Nephron (organoid): Measurements from ENCODE around the gene ERCC2.
A peak's percentile ranks its signal among the peaks of the same experiment; 100 is the strongest.

Experiments used
- H3K27ac Mint-ChIP-seq, 3 experiments: 2 replicates each; pipeline ENCODE4 v1.8.0; 2020; ENCODE audit warnings: mixed read lengths in 3 of 3, mild to moderate bottlenecking in 2 of 3, moderate library complexity in 1 of 3
- H3K27me3 Mint-ChIP-seq: 2 replicates; pipeline ENCODE4 v1.8.0; 2021; ENCODE audit warnings: low read depth, mild to moderate bottlenecking, moderate library complexity, mixed read lengths
- H3K36me3 Mint-ChIP-seq: 2 replicates; pipeline ENCODE4 v1.8.0; 2020; ENCODE audit warnings: low read depth, mixed read lengths
- H3K4me1 Mint-ChIP-seq: 2 replicates; pipeline ENCODE4 v1.8.0; 2020; ENCODE audit warnings: mixed read lengths
- H3K4me3 Mint-ChIP-seq, 3 experiments: 2 replicates each; pipeline ENCODE4 v1.8.0; 2020; ENCODE audit warnings: mild to moderate bottlenecking in 3 of 3, mixed read lengths in 3 of 3, moderate library complexity in 2 of 3
- H3K9me3 Mint-ChIP-seq: 2 replicates; pipeline ENCODE4 v1.8.0; 2020; ENCODE audit warnings: mixed read lengths
- TF ChIP-seq, protein P1 (sequence below), 3 experiments: fragments of 200-600 bp; sonication (generic); IDR thresholded peaks; one replicate each; pipeline ENCODE4 v1.5.0; 2021; ENCODE audit warnings: antibody characterized with exemption in 3 of 3; ENCODE audit not compliant: unreplicated experiment in 3 of 3

ERCC2 gene

DNA sequence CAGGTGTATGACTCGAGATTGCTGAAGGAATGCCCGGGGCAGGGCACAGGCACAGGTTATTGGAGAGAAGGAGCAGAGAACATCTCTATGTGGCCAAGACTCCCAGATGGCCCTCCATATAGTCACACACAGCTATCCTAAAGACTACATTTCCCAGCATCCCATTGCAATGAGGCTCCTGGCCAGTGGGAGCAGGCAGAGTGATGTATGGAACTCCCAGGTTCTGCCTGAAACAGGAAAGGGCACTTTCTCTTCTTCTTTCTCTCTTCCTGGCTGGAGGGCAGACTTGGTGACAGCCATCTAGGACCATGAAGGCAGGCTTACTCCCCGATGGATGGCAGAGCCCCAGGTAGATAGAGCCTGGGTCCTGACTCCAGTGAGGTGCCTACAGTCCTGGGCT is 21.0 kb upstream of the ERCC2 start:
- Mint-ChIP-seq H3K4me3 (no peak overlapping the region), H3K4me1 (no peaks in the 10 kb centered on the region), H3K27ac (no peak overlapping the region), H3K9me3 (no peaks in the 10 kb centered on the region), H3K36me3 (no peaks in the 10 kb centered on the region), H3K27me3 (peaks cover 37% of the 10 kb centered on the region)
- TF ChIP-seq, protein P1, sequence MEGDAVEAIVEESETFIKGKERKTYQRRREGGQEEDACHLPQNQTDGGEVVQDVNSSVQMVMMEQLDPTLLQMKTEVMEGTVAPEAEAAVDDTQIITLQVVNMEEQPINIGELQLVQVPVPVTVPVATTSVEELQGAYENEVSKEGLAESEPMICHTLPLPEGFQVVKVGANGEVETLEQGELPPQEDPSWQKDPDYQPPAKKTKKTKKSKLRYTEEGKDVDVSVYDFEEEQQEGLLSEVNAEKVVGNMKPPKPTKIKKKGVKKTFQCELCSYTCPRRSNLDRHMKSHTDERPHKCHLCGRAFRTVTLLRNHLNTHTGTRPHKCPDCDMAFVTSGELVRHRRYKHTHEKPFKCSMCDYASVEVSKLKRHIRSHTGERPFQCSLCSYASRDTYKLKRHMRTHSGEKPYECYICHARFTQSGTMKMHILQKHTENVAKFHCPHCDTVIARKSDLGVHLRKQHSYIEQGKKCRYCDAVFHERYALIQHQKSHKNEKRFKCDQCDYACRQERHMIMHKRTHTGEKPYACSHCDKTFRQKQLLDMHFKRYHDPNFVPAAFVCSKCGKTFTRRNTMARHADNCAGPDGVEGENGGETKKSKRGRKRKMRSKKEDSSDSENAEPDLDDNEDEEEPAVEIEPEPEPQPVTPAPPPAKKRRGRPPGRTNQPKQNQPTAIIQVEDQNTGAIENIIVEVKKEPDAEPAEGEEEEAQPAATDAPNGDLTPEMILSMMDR (IDR thresholded peaks at IDR 0.05; ENCODE audit: unreplicated experiment in 3 of 3), result no peak

DNA sequence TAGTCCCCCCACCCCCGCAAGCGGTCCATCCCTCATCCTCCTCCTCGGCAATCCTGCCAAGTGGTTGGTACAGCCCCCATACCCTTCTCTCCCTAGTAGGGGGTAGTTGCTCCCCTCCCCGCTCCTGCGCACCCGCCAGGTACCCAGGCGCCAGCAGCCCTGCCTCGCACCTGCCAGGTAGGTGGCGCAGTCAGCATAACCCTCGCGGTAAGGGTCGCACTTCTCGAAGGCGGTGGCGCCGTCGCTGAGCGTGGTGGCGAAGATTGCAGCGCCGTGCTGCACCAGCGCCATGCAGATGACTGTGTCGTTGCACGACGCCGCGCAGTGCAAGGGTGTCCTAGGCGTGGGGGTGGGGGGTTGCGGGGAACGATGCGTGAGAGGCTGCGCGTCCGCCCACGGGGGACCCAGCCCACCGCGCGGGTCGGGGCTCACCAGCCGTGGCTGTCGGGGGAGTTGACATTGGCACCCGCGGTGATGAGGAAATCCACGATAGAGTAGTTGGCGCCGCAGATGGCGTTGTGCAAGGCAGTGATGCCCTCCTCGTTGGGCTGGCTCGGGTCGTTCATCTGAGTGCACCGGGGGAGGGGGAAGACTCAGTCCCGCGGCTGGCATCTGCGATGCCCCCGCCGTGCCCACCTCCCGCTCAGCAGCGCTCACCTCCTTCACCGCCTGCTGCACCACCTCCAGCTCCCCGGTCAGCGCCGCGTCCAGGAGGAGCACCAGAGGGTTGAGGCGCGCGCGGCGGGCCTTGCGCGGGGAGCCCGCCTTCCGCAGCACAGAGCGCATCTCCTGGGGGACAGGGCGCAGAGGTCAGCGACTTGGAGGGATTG is 15.2 kb upstream of the ERCC2 start:
- Mint-ChIP-seq H3K27me3 (peaks cover 27% of the 10 kb centered on the region), H3K9me3 (no peaks in the 10 kb centered on the region), H3K27ac (no peak overlapping the region), H3K4me1 (no peaks in the 10 kb centered on the region), H3K36me3 (no peaks in the 10 kb centered on the region), H3K4me3 (no peak overlapping the region)
- TF ChIP-seq, protein P1 (IDR thresholded peaks at IDR 0.05; ENCODE audit: unreplicated experiment in 3 of 3), result no peak

DNA sequence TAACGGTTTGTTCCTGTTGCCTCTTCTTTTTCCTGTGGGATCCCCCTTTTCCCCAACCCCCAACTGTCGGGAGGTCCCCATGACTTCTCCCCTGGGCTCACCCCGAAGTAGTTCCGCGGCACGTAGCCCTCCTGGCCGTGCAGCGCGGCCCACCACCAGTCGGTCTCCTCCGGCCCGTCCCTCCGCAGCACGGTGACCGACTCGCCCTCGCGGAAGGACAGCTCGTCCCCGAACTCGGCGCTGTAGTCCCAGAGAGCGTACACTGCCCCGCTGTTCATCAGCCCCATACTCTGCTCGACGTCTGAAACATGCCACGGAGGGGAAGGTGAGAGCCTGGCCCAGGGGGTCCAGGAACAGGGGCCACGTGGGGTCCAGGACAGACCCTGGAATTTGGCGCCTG is 12.1 kb upstream of the ERCC2 start:
- Mint-ChIP-seq H3K27me3 (peaks cover 23% of the 10 kb centered on the region), H3K4me3 (no peak overlapping the region), H3K36me3 (no peaks in the 10 kb centered on the region), H3K9me3 (no peaks in the 10 kb centered on the region), H3K27ac (no peak overlapping the region), H3K4me1 (no peaks in the 10 kb centered on the region)
- TF ChIP-seq, protein P1 (IDR thresholded peaks at IDR 0.05; ENCODE audit: unreplicated experiment in 3 of 3), result no peak

DNA sequence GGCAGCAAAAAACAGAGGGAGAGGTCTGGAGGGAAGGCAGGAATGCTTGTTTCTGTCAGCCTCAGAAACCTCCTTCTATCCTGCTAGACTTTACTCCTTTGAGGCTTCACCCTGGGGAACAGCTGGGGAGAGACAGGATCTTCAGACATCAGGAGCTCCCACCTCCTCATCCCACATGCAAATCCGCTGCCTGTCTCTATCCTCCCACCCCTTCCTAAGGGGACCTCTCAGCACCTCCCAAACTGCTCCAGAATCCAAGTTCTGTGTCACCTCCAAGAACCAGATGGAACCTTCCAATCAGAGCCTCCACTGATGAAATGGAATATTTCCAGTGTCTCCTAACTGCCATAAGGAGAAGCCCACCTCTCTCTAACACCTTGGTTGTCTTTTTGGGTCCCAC is 9.7 kb upstream of the ERCC2 start:
- H3K4me1 Mint-ChIP-seq, result peaks cover 7% of the 10 kb centered on the region
- no peaks in the 10 kb centered on the region for H3K36me3 Mint-ChIP-seq
- H3K9me3 Mint-ChIP-seq, result no peaks in the 10 kb centered on the region
- TF ChIP-seq, protein P1 (IDR thresholded peaks at IDR 0.05; ENCODE audit: unreplicated experiment in 3 of 3), result no peak
- H3K27ac Mint-ChIP-seq, result peak overlapping the region in 1 of 3 experiments; percentile 23
- H3K27me3 Mint-ChIP-seq, result peaks cover 8% of the 10 kb centered on the region
- H3K4me3 Mint-ChIP-seq, result no peak overlapping the region

DNA sequence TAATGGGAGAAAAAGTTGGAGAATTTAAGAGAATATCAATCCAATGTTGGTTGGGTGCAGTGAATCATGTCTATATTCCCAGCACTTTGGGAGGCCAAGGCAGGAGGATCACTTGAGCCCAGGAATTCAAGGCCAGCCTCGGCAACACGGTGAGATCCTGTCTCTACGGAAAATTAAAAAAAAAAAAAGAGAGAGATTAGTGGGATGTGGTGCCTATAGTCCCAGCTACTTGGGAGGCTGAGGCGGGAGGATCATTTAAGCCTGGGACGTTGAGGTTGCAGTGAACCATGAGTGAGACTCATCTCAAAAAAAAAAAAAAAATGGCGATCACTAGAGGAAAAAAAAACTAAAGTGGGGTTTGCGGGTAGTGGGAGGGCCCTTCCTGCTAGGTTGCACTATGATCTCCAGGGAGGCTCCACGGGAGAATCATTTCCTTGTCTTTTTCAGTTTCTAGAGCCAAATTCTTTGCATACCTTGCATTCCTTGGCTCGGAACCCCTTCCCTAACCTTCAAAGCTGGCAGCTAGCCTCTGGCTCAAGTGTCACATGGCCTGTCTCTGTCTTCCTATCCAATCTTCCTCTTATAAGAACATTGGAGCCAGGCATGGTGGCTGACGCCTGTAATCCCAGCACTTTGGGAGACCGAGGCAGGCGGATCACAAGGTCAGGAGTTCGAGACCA is 5.8 kb upstream of the ERCC2 start:
- peaks cover 12% of the 10 kb centered on the region for H3K4me1 Mint-ChIP-seq
- peak overlapping the region in 2 of 3 experiments; percentile 15 to 53 for H3K4me3 Mint-ChIP-seq
- peaks cover 3% of the 10 kb centered on the region for H3K27me3 Mint-ChIP-seq
- H3K36me3 Mint-ChIP-seq, result no peaks in the 10 kb centered on the region
- H3K27ac Mint-ChIP-seq, result peak overlapping the region; percentile 74 to 84 (median 83)
- TF ChIP-seq, protein P1 (IDR thresholded peaks at IDR 0.05; ENCODE audit: unreplicated experiment in 3 of 3), result no peak
- no peaks in the 10 kb centered on the region for H3K9me3 Mint-ChIP-seq
